HCT116 (cell line): ENCODE data around the gene SPRR4.

Experiments used
- CTCF ChIP-seq, 3 experiments: fragments of 200-600 bp in 1 of 3; sonication (generic) in 1 of 3; IDR thresholded peaks in 2 of 3; conservative IDR thresholded peaks in 1 of 3; 2 replicates each; pipeline ENCODE4 v1.5.1; 2012 to 2017; ENCODE audit warnings: low read depth in 2 of 3, low read length in 2 of 3, antibody characterized with exemption in 1 of 3, borderline replicate concordance in 1 of 3, control low read depth in 1 of 3, mild to moderate bottlenecking in 1 of 3, mixed read lengths in 1 of 3, mixed run types in 1 of 3, moderate library complexity in 1 of 3; ENCODE audit not compliant: insufficient read depth in 1 of 3
- EGR1 ChIP-seq: IDR thresholded peaks from 2 replicates; pipeline ENCODE4 v1.6.1; 2012; ENCODE audit warnings: low read depth
- EZH2 ChIP-seq: fragments of 200-600 bp; sonication (generic); IDR thresholded peaks from 2 replicates; pipeline ENCODE4 v1.6.1; 2017; ENCODE audit warnings: antibody characterized with exemption, mixed run types
- POLR2A ChIP-seq: IDR thresholded peaks from 2 replicates; pipeline ENCODE4 v1.7.0; 2011; ENCODE audit warnings: borderline replicate concordance; ENCODE audit not compliant: insufficient read depth, insufficient read length; ENCODE audit errors: extremely low read depth
- POLR2AphosphoS5 ChIP-seq: IDR thresholded peaks from 2 replicates; pipeline ENCODE4 v1.6.1; 2011; ENCODE audit warnings: mild to moderate bottlenecking, low read depth, low read length, moderate library complexity
- SP1 ChIP-seq: IDR thresholded peaks from 2 replicates; pipeline ENCODE4 v1.6.1; 2012; ENCODE audit warnings: low read depth

DNA sequence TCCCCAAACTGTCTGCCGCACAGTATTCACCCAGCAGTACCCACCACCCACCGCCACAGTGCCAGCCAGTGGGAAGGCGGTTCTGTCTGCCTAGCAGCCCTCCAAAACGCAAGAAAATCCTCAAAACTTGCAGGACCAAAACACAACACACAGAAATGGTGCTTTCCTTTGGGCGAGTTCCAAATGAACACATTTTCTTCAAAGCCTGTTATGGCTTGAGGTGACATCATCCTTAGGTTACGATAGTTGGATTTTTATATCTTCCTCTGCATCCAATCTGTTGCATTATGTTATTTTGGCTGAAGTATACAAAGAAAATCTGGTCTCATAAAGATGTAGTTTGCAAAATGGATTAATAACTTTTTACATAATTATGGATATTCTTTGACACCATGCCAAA lies 22.7 kb downstream of the SPRR4 start:
- TF ChIP-seq SP1 = no peak
- no peak for TF ChIP-seq POLR2AphosphoS5
- TF ChIP-seq CTCF (IDR thresholded peaks at IDR 0.05 in 2 of 3, conservative IDR thresholded peaks at IDR 0.05 in 1 of 3; ENCODE audit: borderline replicate concordance in 1 of 3, insufficient read depth in 1 of 3, low read depth in 2 of 3, low read length in 2 of 3) = no peak
- no peak for TF ChIP-seq EZH2
- TF ChIP-seq POLR2A = no peak
- TF ChIP-seq EGR1 = no peak
